CD4-positive, alpha-beta T cell (primary cell): ENCODE results near the gene PRAME. TPM values are rescaled to one million over a fixed set of nuclear protein-coding genes. Genes with fewer than 3 reads are reported as not detected.

Experiments used
- ATAC-seq: fragments of 200-7000 bp; cut with Tn5 transposase; one replicate; pipeline ENCODE4 v1.10.0; 2022; ENCODE audit warnings: mild to moderate bottlenecking; ENCODE audit not compliant: poor library complexity
- CTCF ChIA-PET: fragments of 350-600 bp; sonication (Branson Sonifier 250); formaldehyde crosslinking; loops from one replicate; lab custom pipeline; 2021; ENCODE audit warnings: antibody characterized with exemption, inconsistent platforms; lab: Charles Lee
- POLR2A ChIA-PET: fragments of 350-600 bp; sonication (Branson Sonifier 250); formaldehyde crosslinking; loops from one replicate; lab custom pipeline; 2021; ENCODE audit warnings: antibody characterized with exemption, inconsistent platforms; lab: Charles Lee
- DNase-seq, 14 experiments: peaks; one replicate each; pipeline ENCODE4 v3.0.0-alpha.2; 2013 to 2020; ENCODE audit warnings: mixed read lengths in 2 of 14
- H3K27ac ChIP-seq, 2 donors: one replicate each; pipeline versions ENCODE4 v1.5.1 to v1.7.0; 2013; ENCODE audit warnings: low read length in 2 of 2, low read depth in 1 of 2, mild to moderate bottlenecking in 1 of 2
- H3K27me3 ChIP-seq, 2 experiments: 1 replicate in 1 of 2; 2 replicates in 1 of 2; pipeline versions ENCODE4 v1.6.1 to v1.7.0; 2013; ENCODE audit warnings: low read length in 2 of 2, control low read depth in 1 of 2, mild to moderate bottlenecking in 1 of 2, moderate library complexity in 1 of 2; ENCODE audit not compliant: insufficient read depth in 2 of 2, control insufficient read depth in 1 of 2
- H3K36me3 ChIP-seq: one replicate; pipeline ENCODE4 v1.6.1; 2013; ENCODE audit warnings: low read length, control low read depth; ENCODE audit not compliant: insufficient read depth
- H3K4me1 ChIP-seq: one replicate; pipeline ENCODE4 v1.6.1; 2013; ENCODE audit warnings: low read length, control low read depth; ENCODE audit not compliant: insufficient read depth
- H3K4me3 ChIP-seq: one replicate; pipeline ENCODE4 v1.5.1; 2013; ENCODE audit warnings: mild to moderate bottlenecking, low read length, moderate library complexity
- H3K9me3 ChIP-seq, 2 experiments: 1 replicate in 1 of 2; 2 replicates in 1 of 2; pipeline versions ENCODE4 v1.6.1 to v1.7.0; 2013; ENCODE audit warnings: low read length in 2 of 2, mild to moderate bottlenecking in 2 of 2, control low read depth in 1 of 2, moderate library complexity in 1 of 2; ENCODE audit not compliant: control insufficient read depth in 1 of 2, insufficient read depth in 1 of 2
- H3K27ac Mint-ChIP-seq: one replicate; pipeline ENCODE4 v1.8.0; 2020; ENCODE audit warnings: mixed read lengths
- H3K27me3 Mint-ChIP-seq: one replicate; pipeline ENCODE4 v1.8.0; 2021; ENCODE audit warnings: mixed read lengths
- H3K36me3 Mint-ChIP-seq: one replicate; pipeline ENCODE4 v1.8.0; 2021; ENCODE audit warnings: low read depth, mixed read lengths
- H3K4me1 Mint-ChIP-seq: one replicate; pipeline ENCODE4 v1.8.0; 2021; ENCODE audit warnings: low read depth, mixed read lengths
- H3K4me3 Mint-ChIP-seq: one replicate; pipeline ENCODE4 v1.8.0; 2020; ENCODE audit warnings: mild to moderate bottlenecking, mixed read lengths
- H3K9me3 Mint-ChIP-seq: one replicate; pipeline ENCODE4 v1.8.0; 2020; ENCODE audit warnings: mixed read lengths
- intact Hi-C, 2 experiments: fragments of 100-400 bp; cut with DNase I in 1 of 2; cut with micrococcal nuclease in 1 of 2; formaldehyde crosslinking; loops; one replicate each; pipeline versions ENCODE4 v1.15.1 to v1.9.0; 2023 to 2025; cut with DNase I, micrococcal nuclease
- total RNA-seq, 174 experiments: library from RNA in 2 of 174; stranded (reverse) in 2 of 174; gene quantifications; one replicate each; pipeline ENCODE4 v1.2.3 and lab custom pipeline; 2021 to 2026
- TF ChIP-seq, protein P1 (sequence below): fragments of 200-600 bp; IDR thresholded peaks from one replicate; pipeline ENCODE4 v1.8.0; 2022; ENCODE audit warnings: antibody characterized with exemption, mild to moderate bottlenecking

Gene PRAME
- total RNA-seq, 2 experiments from 2014 or later: not detected

DNA sequence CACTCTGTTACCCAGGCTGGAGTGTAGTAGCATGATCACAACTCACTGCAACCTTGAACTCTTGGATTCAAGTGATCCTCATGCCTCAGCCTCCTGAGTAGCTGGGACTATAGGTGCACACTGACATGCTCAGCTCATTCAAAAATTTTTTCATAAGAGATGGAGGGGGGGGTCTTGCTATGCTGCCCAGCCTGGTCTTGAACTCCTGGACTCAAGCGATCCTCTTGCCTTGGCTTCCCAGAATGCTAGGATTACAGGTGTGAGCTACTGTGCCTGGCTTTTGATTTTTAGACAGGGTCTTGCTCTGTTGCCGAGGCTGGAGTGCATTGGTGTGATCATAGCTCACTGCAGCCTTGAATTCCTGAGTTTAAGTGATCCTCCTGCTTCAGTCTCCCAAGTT is 14.0 kb downstream of the PRAME start:
- POLR2A ChIA-PET: no interaction called here

DNA sequence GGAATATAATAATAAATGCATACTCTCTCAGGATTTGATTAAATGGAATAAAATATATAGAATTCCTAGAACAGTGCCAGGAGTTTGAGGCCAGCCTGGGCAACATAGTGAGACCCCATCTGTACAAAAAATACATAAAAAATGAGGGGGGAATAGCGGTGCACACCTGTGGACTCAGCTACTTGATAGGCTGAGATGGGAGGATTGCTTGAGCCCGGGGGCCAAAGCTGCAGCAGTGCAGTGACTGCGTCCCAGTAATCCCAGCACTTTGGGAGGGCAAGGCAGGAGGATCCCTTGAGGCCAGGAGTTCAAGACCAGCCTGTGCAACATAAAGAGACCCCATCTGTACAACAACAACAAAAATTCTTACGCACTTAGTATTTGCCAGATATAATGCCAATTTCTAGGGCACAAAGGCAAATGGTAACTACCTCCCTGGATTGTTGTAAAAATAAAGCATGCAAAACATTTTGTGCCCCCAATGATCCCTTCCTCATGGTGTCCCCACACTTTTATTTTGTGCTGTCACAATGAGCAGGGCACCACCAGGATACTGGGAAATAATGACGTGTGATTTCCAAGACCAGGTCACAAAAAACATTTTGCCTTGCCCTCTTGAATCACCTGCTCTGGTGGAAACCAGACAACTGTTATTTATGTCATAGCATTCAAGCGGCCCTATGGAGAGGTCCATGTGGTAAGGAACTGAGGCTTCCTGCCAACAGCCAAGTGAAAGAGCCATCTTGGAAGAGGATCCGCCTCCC is 20.7 kb downstream of the PRAME start:
- H3K4me1 ChIP-seq: no peaks in the 10 kb centered on the region
- no peak overlapping the region for H3K27ac ChIP-seq
- DNase-seq (no peak), ATAC-seq (no peak)
- intact Hi-C loops: no loop called here
- no peaks in the 10 kb centered on the region for H3K9me3 ChIP-seq
- H3K9me3 Mint-ChIP-seq: no peaks in the 10 kb centered on the region
- H3K36me3 Mint-ChIP-seq: no peaks in the 10 kb centered on the region
- TF ChIP-seq, protein P1, sequence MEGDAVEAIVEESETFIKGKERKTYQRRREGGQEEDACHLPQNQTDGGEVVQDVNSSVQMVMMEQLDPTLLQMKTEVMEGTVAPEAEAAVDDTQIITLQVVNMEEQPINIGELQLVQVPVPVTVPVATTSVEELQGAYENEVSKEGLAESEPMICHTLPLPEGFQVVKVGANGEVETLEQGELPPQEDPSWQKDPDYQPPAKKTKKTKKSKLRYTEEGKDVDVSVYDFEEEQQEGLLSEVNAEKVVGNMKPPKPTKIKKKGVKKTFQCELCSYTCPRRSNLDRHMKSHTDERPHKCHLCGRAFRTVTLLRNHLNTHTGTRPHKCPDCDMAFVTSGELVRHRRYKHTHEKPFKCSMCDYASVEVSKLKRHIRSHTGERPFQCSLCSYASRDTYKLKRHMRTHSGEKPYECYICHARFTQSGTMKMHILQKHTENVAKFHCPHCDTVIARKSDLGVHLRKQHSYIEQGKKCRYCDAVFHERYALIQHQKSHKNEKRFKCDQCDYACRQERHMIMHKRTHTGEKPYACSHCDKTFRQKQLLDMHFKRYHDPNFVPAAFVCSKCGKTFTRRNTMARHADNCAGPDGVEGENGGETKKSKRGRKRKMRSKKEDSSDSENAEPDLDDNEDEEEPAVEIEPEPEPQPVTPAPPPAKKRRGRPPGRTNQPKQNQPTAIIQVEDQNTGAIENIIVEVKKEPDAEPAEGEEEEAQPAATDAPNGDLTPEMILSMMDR: no peak
- CTCF ChIA-PET: no interaction called here
- H3K27me3 ChIP-seq: no peaks in the 10 kb centered on the region
- POLR2A ChIA-PET: no interaction called here
- H3K27me3 Mint-ChIP-seq: peaks cover 12% of the 10 kb centered on the region
- H3K4me1 Mint-ChIP-seq: no peaks in the 10 kb centered on the region
- H3K4me3 ChIP-seq: no peak overlapping the region
- H3K36me3 ChIP-seq: no peaks in the 10 kb centered on the region
- H3K4me3 Mint-ChIP-seq: no peak overlapping the region
- H3K27ac Mint-ChIP-seq: no peak overlapping the region

More for the DNA sequence above, 14.0 kb downstream of the PRAME start:
- Histone ChIP-seq H3K9me3 (no peaks in the 10 kb centered on the region), H3K4me3 (no peak overlapping the region), H3K27ac (no peak overlapping the region), H3K27me3 (no peaks in the 10 kb centered on the region), H3K36me3 (no peaks in the 10 kb centered on the region), H3K4me1 (no peaks in the 10 kb centered on the region)
- Mint-ChIP-seq H3K27me3 (peaks cover 3% of the 10 kb centered on the region), H3K27ac (no peak overlapping the region), H3K4me1 (no peaks in the 10 kb centered on the region), H3K36me3 (no peaks in the 10 kb centered on the region), H3K9me3 (no peaks in the 10 kb centered on the region), H3K4me3 (no peak overlapping the region)
- no peak for DNase-seq
- TF ChIP-seq, protein P1: no peak
- no peak for ATAC-seq
- CTCF ChIA-PET: interaction anchor here (0.8 kb wide), 1 partner anchor 14 kb away, joined by 3 read pairs; the partner anchor contains the start of gene PRAME
- intact Hi-C loops: no loop called here

DNA sequence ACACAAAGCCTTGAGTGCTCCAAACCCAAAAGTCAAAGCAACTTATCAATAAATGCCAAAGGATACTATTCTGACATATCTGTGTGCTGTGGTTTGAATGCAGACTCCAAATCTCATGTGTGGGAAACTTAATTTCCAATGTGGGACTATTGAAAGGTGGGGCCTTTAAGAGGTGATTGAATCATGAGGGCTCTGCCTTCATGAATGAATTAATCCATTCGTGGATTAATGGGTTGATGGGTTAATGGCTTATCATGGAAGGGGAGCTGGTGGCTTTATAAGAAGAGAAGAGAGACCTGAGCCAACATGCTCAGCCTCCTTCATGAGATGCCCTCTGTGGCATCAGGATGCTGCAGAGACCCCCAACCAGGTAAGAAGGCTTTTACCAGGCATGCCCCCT is 22.1 kb downstream of the PRAME start:
- CTCF ChIA-PET: no interaction called here
- H3K4me3 Mint-ChIP-seq: no peak overlapping the region

More for the DNA sequence above, 22.1 kb downstream of the PRAME start:
- no peak for DNase-seq
- Mint-ChIP-seq H3K9me3 (no peaks in the 10 kb centered on the region), H3K36me3 (no peaks in the 10 kb centered on the region), H3K27ac (no peak overlapping the region), H3K4me1 (no peaks in the 10 kb centered on the region), H3K27me3 (peaks cover 12% of the 10 kb centered on the region)
- Histone ChIP-seq H3K4me1 (no peaks in the 10 kb centered on the region), H3K27me3 (no peaks in the 10 kb centered on the region), H3K9me3 (no peaks in the 10 kb centered on the region), H3K36me3 (no peaks in the 10 kb centered on the region), H3K27ac (no peak overlapping the region), H3K4me3 (no peak overlapping the region)
- no peak for ATAC-seq
- intact Hi-C loops: no loop called here
- TF ChIP-seq, protein P1: no peak
- POLR2A ChIA-PET: no interaction called here
